ENCODE measurements around the gene OSBPL2. TPM values are rescaled to one million over a fixed set of nuclear protein-coding genes. Genes with fewer than 3 reads are reported as not detected.

OSBPL2 gene
- total RNA-seq, 1 donor from 2014 or later, result 51.3 TPM

DNA sequence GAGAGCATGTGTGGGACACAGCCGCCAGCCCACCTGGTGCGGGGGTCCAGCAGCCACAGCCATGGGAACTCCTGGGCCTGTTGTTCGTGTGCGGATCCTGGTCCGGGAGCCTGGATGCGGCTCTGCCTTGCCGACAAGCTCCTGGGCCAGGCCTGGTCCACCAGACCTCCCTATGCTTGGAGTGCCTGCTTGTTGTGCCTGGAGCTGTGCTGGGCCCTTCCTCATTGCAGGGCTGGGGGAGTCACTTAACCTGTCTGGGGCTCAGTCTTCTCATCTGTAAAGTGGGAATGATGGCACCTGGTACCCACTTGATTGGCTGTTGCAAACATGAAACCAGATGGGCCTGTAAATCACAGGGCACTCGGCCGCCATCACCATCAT, 2.6 kb upstream of the OSBPL2 start:
- no peaks in the 10 kb centered on the region for H3K27me3 ChIP-seq
- H3K36me3 ChIP-seq, result no peaks in the 10 kb centered on the region
- no peaks in the 10 kb centered on the region for H3K9me3 ChIP-seq
- no peak overlapping the region for H3K4me3 ChIP-seq
- intact Hi-C loops (cut with DNase I), result no loop called here
- peaks cover 43% of the 10 kb centered on the region for H3K4me1 ChIP-seq
- H3K27ac ChIP-seq, result no peak overlapping the region
- no peak for TF ChIP-seq POLR2AphosphoS5 (IDR thresholded peaks at IDR 0.05; ENCODE audit: insufficient read depth in 1 of 2, low read depth in 1 of 2)
- no peak for TF ChIP-seq POLR2A (IDR thresholded peaks at IDR 0.05)
- TF ChIP-seq, protein P1, sequence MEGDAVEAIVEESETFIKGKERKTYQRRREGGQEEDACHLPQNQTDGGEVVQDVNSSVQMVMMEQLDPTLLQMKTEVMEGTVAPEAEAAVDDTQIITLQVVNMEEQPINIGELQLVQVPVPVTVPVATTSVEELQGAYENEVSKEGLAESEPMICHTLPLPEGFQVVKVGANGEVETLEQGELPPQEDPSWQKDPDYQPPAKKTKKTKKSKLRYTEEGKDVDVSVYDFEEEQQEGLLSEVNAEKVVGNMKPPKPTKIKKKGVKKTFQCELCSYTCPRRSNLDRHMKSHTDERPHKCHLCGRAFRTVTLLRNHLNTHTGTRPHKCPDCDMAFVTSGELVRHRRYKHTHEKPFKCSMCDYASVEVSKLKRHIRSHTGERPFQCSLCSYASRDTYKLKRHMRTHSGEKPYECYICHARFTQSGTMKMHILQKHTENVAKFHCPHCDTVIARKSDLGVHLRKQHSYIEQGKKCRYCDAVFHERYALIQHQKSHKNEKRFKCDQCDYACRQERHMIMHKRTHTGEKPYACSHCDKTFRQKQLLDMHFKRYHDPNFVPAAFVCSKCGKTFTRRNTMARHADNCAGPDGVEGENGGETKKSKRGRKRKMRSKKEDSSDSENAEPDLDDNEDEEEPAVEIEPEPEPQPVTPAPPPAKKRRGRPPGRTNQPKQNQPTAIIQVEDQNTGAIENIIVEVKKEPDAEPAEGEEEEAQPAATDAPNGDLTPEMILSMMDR (IDR thresholded peaks at IDR 0.05), result no peak
- DNase-seq (ENCODE audit: extremely low spot score in 2 of 2), result no peak

DNA sequence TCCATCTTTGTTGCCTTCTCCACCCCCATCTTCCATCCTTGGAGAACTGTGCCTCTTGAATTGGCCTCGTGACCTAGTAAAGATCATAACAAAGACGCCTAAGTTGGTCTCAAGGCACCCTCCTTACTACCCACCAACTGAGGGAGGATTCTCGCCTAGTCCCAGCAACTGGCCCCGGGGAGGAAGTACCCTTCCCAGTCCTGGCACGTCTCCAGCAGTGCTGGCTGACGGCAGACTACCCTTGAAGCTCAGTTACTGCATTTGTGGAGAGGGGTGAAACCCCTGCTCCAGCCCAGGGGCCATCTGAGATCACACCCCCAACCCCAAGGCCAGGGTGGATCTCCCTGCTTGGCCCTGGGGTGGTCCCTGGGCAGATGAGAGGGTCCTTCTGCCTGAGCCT, 2.1 kb upstream of the OSBPL2 start:
- Histone ChIP-seq H3K4me1 (peaks cover 46% of the 10 kb centered on the region), H3K27me3 (no peaks in the 10 kb centered on the region), H3K27ac (no peak overlapping the region), H3K36me3 (no peaks in the 10 kb centered on the region), H3K9me3 (no peaks in the 10 kb centered on the region), H3K4me3 (no peak overlapping the region)
- intact Hi-C loops (cut with DNase I), result no loop called here
- no peak for DNase-seq (ENCODE audit: extremely low spot score in 2 of 2)
- TF ChIP-seq, protein P1 (IDR thresholded peaks at IDR 0.05), result no peak
- TF ChIP-seq POLR2A (IDR thresholded peaks at IDR 0.05) (no peak), POLR2AphosphoS5 (IDR thresholded peaks at IDR 0.05; ENCODE audit: insufficient read depth in 1 of 2, low read depth in 1 of 2) (no peak)

DNA sequence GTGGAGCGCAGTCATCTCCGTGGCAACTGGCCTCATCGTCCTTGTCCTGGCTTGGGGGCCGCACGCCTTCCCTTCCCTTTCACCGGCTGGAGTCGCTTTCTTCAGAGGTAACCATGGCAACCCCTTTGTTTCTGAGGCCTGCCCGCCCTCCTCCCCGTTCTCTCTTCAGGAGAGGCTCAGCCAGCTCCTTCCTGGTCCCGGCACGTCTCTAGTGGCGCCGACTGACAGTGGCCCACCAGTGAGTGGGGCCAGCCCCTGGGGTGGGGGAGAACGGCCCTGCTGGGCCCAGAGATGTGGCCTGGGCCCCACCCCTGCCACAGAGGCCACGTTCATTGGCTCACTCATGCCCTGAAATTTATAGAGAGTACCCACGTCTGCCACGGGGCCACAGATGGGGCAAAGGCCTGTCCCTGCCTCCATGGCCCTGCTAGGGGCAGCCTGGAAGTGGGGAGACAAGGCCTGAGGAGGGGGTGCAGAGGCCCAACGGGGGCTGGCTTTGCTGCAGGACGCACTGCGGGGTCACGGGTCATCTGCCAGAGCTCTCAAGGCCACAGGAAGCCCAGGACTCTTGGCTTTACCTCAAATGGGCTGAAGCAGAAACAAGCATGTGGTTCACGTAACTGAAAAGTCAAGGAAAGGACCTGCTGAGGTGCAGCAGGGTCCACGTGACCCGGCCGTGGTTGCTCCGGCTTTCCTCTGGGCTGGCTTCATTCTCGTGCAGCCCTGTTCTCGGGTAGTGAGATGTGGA, 1.4 kb upstream of the OSBPL2 start:
- TF ChIP-seq, protein P1 (IDR thresholded peaks at IDR 0.05), result no peak
- TF ChIP-seq POLR2AphosphoS5 (IDR thresholded peaks at IDR 0.05; ENCODE audit: insufficient read depth in 1 of 2, low read depth in 1 of 2) (no peak), POLR2A (IDR thresholded peaks at IDR 0.05) (no peak)

DNA sequence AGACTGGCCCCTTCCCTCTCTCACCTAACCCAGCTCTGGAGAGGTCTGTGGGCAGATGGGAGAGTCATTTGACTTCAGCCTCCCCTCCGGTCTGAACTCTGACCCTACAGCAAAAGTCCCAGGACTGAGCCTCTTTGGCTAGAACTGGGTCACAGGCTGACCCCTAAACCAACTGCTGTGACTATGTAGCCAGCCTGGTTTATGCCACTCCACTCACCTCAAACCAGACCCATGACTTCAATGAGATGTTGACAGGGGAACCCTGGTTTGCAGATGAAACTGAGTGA, 864 bp upstream of the OSBPL2 start:
- intact Hi-C loops (cut with DNase I), result no loop called here
- Histone ChIP-seq H3K9me3 (no peaks in the 10 kb centered on the region), H3K27me3 (no peaks in the 10 kb centered on the region), H3K27ac (peak overlapping the region; percentile 56), H3K36me3 (peaks cover 0 to under 1% of the 10 kb centered on the region in 2 donors), H3K4me1 (peaks cover 53% of the 10 kb centered on the region), H3K4me3 (peak overlapping the region; percentile 31 to 78)
- DNase-seq (ENCODE audit: extremely low spot score in 2 of 2), result no peak
- TF ChIP-seq POLR2A (IDR thresholded peaks at IDR 0.05) (no peak), POLR2AphosphoS5 (IDR thresholded peaks at IDR 0.05; ENCODE audit: insufficient read depth in 1 of 2, low read depth in 1 of 2) (no peak)
- TF ChIP-seq, protein P1 (IDR thresholded peaks at IDR 0.05), result no peak

More for the DNA sequence above, 1.4 kb upstream of the OSBPL2 start:
- H3K4me1 ChIP-seq, result peaks cover 53% of the 10 kb centered on the region
- no peak for DNase-seq (ENCODE audit: extremely low spot score in 2 of 2)
- intact Hi-C loops (cut with DNase I), result no loop called here
- H3K9me3 ChIP-seq, result no peaks in the 10 kb centered on the region
- no peak overlapping the region for H3K4me3 ChIP-seq
- H3K36me3 ChIP-seq, result no peaks in the 10 kb centered on the region
- no peaks in the 10 kb centered on the region for H3K27me3 ChIP-seq
- H3K27ac ChIP-seq, result no peak overlapping the region

DNA sequence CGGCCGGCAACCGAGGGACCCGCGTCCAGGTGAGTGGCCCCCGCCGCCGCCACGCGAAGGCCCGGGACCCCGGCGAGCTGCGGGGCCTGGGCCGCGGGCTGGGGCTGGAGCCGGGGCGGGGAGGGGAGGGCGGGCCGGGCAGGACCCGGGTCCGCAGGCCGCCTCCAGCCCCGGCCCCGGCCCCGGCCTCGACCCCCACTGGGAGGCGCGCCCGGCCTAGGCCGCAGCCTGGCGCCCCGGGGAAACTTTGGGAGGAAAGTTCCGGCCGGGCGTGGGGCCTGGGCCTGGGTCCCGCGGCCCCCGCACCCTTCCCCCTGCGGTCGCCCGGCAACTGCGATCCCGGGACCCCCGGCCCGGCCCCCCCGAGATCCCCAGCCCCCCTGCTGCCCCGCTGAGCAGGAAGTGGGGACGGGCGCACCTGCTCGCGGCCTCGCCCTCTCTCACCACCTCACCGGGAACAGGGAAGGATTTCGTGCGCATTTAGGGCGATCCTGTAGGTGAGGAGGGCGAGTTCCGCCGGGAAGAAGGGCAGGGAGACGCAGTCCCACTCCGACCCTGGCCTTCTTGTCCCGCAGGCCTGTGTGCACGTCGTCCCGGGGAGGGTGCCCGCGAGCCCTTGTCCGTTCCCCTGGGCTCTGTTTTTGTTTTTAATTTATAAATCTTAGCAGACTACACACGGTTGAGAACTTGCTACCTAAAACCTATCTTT, 402 bp downstream of the OSBPL2 start:
- Histone ChIP-seq H3K27ac (peak overlapping the region; percentile 86), H3K9me3 (no peaks in the 10 kb centered on the region), H3K27me3 (no peaks in the 10 kb centered on the region), H3K4me1 (peaks cover 55% of the 10 kb centered on the region), H3K36me3 (peaks cover 0 to 12% of the 10 kb centered on the region in 2 donors), H3K4me3 (peak overlapping the region; percentile 78 to 97)
- no peak for DNase-seq (ENCODE audit: extremely low spot score in 2 of 2)
- peak in 1 of 2 donors; percentile 13 for TF ChIP-seq POLR2AphosphoS5 (IDR thresholded peaks at IDR 0.05; ENCODE audit: insufficient read depth in 1 of 2, low read depth in 1 of 2)
- TF ChIP-seq, protein P1 (IDR thresholded peaks at IDR 0.05), result no peak
- intact Hi-C loops (cut with DNase I), result no loop called here

All from vagina (tissue), 2 donors.